AG10803 (cell line): ENCODE results near the gene ZSWIM4.

Experiments
- DNase-seq: peaks from one replicate; pipeline ENCODE4 v3.0.0; 2010; ENCODE audit warnings: low read depth
- H3K4me3 ChIP-seq: 2 replicates; pipeline ENCODE4 v1.5.1; 2011; ENCODE audit warnings: mild to moderate bottlenecking, low read length, control low read depth
- CTCF ChIP-seq: conservative IDR thresholded peaks from 2 replicates; pipeline ENCODE4 v1.5.1; 2011; ENCODE audit warnings: mild to moderate bottlenecking, low read length, control low read depth, inconsistent platforms

Gene ZSWIM4

GRCh38 chr19:13765395-13766094 lies 29.7 kb upstream of the ZSWIM4 start:
- no peak for DNase-seq
- no peak for TF ChIP-seq CTCF
- H3K4me3 ChIP-seq = peak overlapping the region; percentile 77

GRCh38 chr19:13766095-13766481 lies 29.2 kb upstream of the ZSWIM4 start:
- H3K4me3 ChIP-seq = no peak overlapping the region; the same call in 1 of the 2 replicates
- DNase-seq = no peak
- TF ChIP-seq CTCF = no peak

GRCh38 chr19:13768510-13768909 lies 26.7 kb upstream of the ZSWIM4 start:
- no peak for DNase-seq
- no peak overlapping the region for H3K4me3 ChIP-seq
- no peak for TF ChIP-seq CTCF

- no peak overlapping the region for H3K4me3 ChIP-seq
- DNase-seq = no peak
- no peak for TF ChIP-seq CTCF
Measured at GRCh38 chr19:13770013-13770635, 25.1 kb upstream of the ZSWIM4 start.

- TF ChIP-seq CTCF = no peak; the same call in 1 of the 2 replicates
- H3K4me3 ChIP-seq = peak within 1 kb of the TSS; percentile 93
Measured at GRCh38 chr19:13774217-13775191, 20.7 kb upstream of the ZSWIM4 start, which contains the start of gene C19orf53. Gene C19orf53 (plus strand): TSS chr19:13774456. CDS start chr19:13774478, 22 bp downstream.

GRCh38 chr19:13778398-13778797 lies 16.8 kb upstream of the ZSWIM4 start:
- no peak overlapping the region for H3K4me3 ChIP-seq
- TF ChIP-seq CTCF = no peak
- DNase-seq = no peak

More at GRCh38 chr19:13774217-13775191, 20.7 kb upstream of the ZSWIM4 start, which contains the start of gene C19orf53:
- peak; percentile 89 for DNase-seq
